Measurements from ENCODE around the gene STAC3.

Gene STAC3

DNA sequence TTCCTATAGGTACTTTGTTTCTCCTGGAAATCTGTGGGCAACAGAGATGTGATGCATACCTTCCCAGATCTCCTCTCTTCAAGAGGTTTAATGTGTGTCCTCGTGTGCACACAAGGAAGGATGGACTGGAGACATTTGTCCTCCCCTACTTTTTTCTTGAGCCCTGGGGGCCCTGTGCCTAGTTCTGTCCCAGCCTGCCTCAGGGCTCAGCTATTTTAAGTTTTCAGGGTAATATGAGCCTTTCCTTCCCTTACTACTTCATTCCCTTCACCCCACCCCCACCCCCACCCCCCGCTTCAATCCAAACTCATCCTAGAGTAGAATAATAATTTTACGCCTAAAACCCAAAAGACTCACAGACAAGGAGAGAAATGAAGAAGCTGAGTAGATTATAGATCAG lies 446 bp downstream of the STAC3 start:
- H3K27me3 ChIP-seq (ENCODE audit: control insufficient read depth, insufficient read depth, low read length), result no peaks in the 10 kb centered on the region
- no peak overlapping the region for H3K4me3 ChIP-seq (ENCODE audit: low read depth, low read length)
- H3K9me3 ChIP-seq (ENCODE audit: control insufficient read depth, insufficient read depth, low read length), result no peaks in the 10 kb centered on the region
- peaks cover 14% of the 10 kb centered on the region for H3K4me1 ChIP-seq (ENCODE audit: control insufficient read depth, insufficient read depth, low read length)
- H3K36me3 ChIP-seq (ENCODE audit: control insufficient read depth, insufficient read depth, low read length), result 0 out of 2 replicates have a peak, but pooled peaks cover 5% of the 10 kb centered on the region
- H3K27ac ChIP-seq (ENCODE audit: low read depth, low read length), result no peak overlapping the region
- H3K9ac ChIP-seq (ENCODE audit: low read depth, low read length), result no peak overlapping the region

DNA sequence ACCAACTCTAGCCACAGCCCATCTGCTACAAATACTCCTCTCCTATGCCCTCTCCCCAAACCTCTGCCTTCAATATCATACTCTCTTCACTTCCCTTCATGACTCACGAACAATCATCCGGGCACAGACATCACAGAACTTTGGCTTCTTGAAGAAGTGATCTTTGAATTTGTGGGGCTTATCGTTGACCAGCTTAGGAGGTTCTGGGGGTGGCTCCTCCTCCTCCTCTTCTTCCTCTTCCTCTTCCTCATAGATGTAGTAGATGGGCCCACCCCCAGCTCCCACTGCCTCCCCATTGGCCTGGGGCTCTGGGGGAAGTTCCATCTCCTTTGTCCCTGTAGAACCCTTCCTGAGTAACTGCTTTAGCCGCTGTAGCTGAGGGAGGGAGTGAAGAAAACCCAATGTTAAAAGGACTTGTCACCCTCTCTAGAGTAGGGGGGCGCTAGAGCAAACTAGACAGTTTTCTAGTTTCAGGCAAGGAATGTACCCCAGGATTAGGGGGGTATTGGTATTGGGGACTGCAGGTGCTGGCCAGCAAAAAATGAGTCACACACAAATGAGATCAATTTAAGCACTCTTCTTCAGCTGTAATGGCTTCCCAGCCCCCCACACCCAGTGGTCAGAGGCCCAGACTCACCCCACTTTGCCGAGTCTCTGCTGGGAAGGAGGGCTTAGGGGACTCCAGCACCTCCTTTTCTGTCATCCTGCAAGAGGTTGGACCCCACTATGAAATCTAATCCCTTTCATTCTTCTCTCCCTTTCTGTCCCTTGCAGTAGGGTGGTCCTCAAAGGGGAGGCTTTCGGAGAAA lies 1.8 kb downstream of the STAC3 start:
- Histone ChIP-seq H3K27me3 (ENCODE audit: control insufficient read depth, insufficient read depth, low read length) (peaks cover 6% of the 10 kb centered on the region), H3K4me3 (ENCODE audit: low read depth, low read length) (no peak overlapping the region), H3K27ac (ENCODE audit: low read depth, low read length) (no peak overlapping the region), H3K9ac (ENCODE audit: low read depth, low read length) (no peak overlapping the region), H3K4me1 (ENCODE audit: control insufficient read depth, insufficient read depth, low read length) (peaks cover 14% of the 10 kb centered on the region), H3K9me3 (ENCODE audit: control insufficient read depth, insufficient read depth, low read length) (no peaks in the 10 kb centered on the region), H3K36me3 (ENCODE audit: control insufficient read depth, insufficient read depth, low read length) (no peaks in the 10 kb centered on the region)

DNA sequence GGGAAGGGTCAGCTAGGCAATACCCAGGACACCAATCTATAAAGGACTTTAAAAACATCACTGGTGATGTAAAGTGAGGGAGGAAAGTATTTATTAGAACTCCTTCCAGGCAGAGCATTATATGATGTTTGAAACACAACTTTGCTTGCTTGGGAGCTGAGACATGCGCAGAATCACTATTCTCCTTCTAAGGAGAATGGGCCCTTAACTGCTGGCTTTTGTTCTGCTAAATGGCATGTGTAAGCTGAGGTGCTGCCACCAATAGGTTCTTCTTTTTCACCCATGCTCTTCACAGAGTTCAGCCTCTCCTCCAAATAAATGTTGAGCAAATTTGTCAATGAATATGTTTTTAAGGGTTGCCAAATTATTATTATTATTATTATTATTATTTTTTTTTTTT lies 3.9 kb downstream of the STAC3 start:
- no peak overlapping the region for H3K9ac ChIP-seq (ENCODE audit: low read depth, low read length)
- H3K27ac ChIP-seq (ENCODE audit: low read depth, low read length), result no peak overlapping the region
- H3K4me1 ChIP-seq (ENCODE audit: control insufficient read depth, insufficient read depth, low read length), result peaks cover 22% of the 10 kb centered on the region
- no peak overlapping the region for H3K4me3 ChIP-seq (ENCODE audit: low read depth, low read length)
- H3K9me3 ChIP-seq (ENCODE audit: control insufficient read depth, insufficient read depth, low read length), result no peaks in the 10 kb centered on the region
- H3K27me3 ChIP-seq (ENCODE audit: control insufficient read depth, insufficient read depth, low read length), result peaks cover 18% of the 10 kb centered on the region
- no peaks in the 10 kb centered on the region for H3K36me3 ChIP-seq (ENCODE audit: control insufficient read depth, insufficient read depth, low read length)

- Histone ChIP-seq H3K9ac (ENCODE audit: low read depth, low read length) (no peak overlapping the region), H3K27me3 (ENCODE audit: control insufficient read depth, insufficient read depth, low read length) (peaks cover 45% of the 10 kb centered on the region), H3K4me3 (ENCODE audit: low read depth, low read length) (no peak overlapping the region)
Observed at GRCh38 chr12:57244312-57244696, 6.7 kb downstream of the STAC3 start.

GRCh38 chr12:57243521-57244311 lies 7.3 kb downstream of the STAC3 start:
- H3K27me3 ChIP-seq (ENCODE audit: control insufficient read depth, insufficient read depth, low read length), result peaks cover 51% of the 10 kb centered on the region
- H3K9ac ChIP-seq (ENCODE audit: low read depth, low read length), result no peak overlapping the region
- H3K9me3 ChIP-seq (ENCODE audit: control insufficient read depth, insufficient read depth, low read length), result no peaks in the 10 kb centered on the region
- H3K4me1 ChIP-seq (ENCODE audit: control insufficient read depth, insufficient read depth, low read length), result peaks cover 34% of the 10 kb centered on the region
- H3K36me3 ChIP-seq (ENCODE audit: control insufficient read depth, insufficient read depth, low read length), result no peaks in the 10 kb centered on the region
- H3K27ac ChIP-seq (ENCODE audit: low read depth, low read length), result peak overlapping the region; percentile 60
- peak overlapping the region; percentile 64 for H3K4me3 ChIP-seq (ENCODE audit: low read depth, low read length)

More at GRCh38 chr12:57244312-57244696, 6.7 kb downstream of the STAC3 start:
- H3K36me3 ChIP-seq (ENCODE audit: control insufficient read depth, insufficient read depth, low read length), result no peaks in the 10 kb centered on the region
- H3K4me1 ChIP-seq (ENCODE audit: control insufficient read depth, insufficient read depth, low read length), result peaks cover 34% of the 10 kb centered on the region
- H3K27ac ChIP-seq (ENCODE audit: low read depth, low read length), result no peak overlapping the region
- no peaks in the 10 kb centered on the region for H3K9me3 ChIP-seq (ENCODE audit: control insufficient read depth, insufficient read depth, low read length)

GRCh38 chr12:57242691-57243454 lies 8.1 kb downstream of the STAC3 start:
- no peaks in the 10 kb centered on the region for H3K9me3 ChIP-seq (ENCODE audit: control insufficient read depth, insufficient read depth, low read length)
- H3K36me3 ChIP-seq (ENCODE audit: control insufficient read depth, insufficient read depth, low read length), result no peaks in the 10 kb centered on the region
- H3K4me3 ChIP-seq (ENCODE audit: low read depth, low read length), result peak overlapping the region; percentile 64
- peaks cover 36% of the 10 kb centered on the region for H3K4me1 ChIP-seq (ENCODE audit: control insufficient read depth, insufficient read depth, low read length)
- H3K27me3 ChIP-seq (ENCODE audit: control insufficient read depth, insufficient read depth, low read length), result peaks cover 60% of the 10 kb centered on the region
- no peak overlapping the region for H3K9ac ChIP-seq (ENCODE audit: low read depth, low read length)
- peak overlapping the region; percentile 60 for H3K27ac ChIP-seq (ENCODE audit: low read depth, low read length)

DNA sequence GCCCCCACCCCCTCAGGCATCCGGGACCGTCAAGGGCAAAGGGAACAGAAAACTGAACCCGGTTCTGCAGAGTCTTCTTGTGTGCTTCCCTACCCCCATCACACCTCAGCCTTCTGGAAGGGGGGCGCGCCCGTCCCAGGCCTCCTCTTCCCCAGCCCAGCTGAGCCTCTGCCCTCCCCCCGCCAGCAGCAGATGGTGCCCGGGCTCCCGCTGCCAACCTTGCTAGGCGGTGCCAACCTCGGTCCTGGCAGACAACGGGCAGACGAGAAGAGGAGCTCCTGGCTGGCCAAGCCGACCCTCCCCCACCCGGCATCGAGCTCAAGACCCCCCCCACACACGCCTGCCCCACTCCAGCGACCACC lies 8.7 kb downstream of the STAC3 start:
- Histone ChIP-seq H3K9me3 (ENCODE audit: control insufficient read depth, insufficient read depth, low read length) (no peaks in the 10 kb centered on the region), H3K27me3 (ENCODE audit: control insufficient read depth, insufficient read depth, low read length) (peaks cover 65% of the 10 kb centered on the region), H3K4me3 (ENCODE audit: low read depth, low read length) (peak overlapping the region; percentile 64; the same call in 1 of the 2 replicates), H3K4me1 (ENCODE audit: control insufficient read depth, insufficient read depth, low read length) (peaks cover 33% of the 10 kb centered on the region), H3K36me3 (ENCODE audit: control insufficient read depth, insufficient read depth, low read length) (no peaks in the 10 kb centered on the region), H3K9ac (ENCODE audit: low read depth, low read length) (no peak overlapping the region), H3K27ac (ENCODE audit: low read depth, low read length) (no peak overlapping the region)

- peaks cover 72% of the 10 kb centered on the region for H3K27me3 ChIP-seq (ENCODE audit: control insufficient read depth, insufficient read depth, low read length)
- peak overlapping the region; percentile 7; the same call in 1 of the 2 replicates for H3K4me3 ChIP-seq (ENCODE audit: low read depth, low read length)
- no peak overlapping the region for H3K9ac ChIP-seq (ENCODE audit: low read depth, low read length)
- H3K4me1 ChIP-seq (ENCODE audit: control insufficient read depth, insufficient read depth, low read length), result peaks cover 28% of the 10 kb centered on the region
- H3K36me3 ChIP-seq (ENCODE audit: control insufficient read depth, insufficient read depth, low read length), result no peaks in the 10 kb centered on the region
- no peaks in the 10 kb centered on the region for H3K9me3 ChIP-seq (ENCODE audit: control insufficient read depth, insufficient read depth, low read length)
- no peak overlapping the region for H3K27ac ChIP-seq (ENCODE audit: low read depth, low read length)
Observed at GRCh38 chr12:57241402-57242310, 9.3 kb downstream of the STAC3 start.

DNA sequence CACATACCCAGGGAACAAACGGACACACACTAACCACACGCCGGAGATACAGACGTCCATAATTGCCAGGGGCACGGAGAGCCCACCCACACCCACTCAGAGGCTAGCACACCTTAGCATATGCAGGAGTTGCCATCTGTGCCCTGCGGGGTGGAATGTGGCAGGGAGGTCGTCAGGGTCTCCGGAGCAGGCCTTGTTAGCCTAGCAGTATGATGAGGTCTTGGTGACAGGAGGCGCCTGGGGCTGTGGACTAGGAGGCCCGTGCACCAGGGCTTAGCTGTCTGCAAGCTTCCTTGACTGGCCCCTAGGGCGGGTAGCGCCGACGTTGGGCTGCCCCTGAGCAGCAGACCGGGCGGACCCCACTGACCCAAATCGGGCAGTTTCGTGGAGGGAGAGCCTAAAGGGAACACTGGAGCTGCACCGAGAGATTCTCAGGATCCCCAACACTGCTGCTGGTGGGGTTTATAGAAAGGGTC lies 10.0 kb downstream of the STAC3 start:
- H3K9me3 ChIP-seq (ENCODE audit: control insufficient read depth, insufficient read depth, low read length), result no peaks in the 10 kb centered on the region
- peaks cover 27% of the 10 kb centered on the region for H3K4me1 ChIP-seq (ENCODE audit: control insufficient read depth, insufficient read depth, low read length)
- no peak overlapping the region for H3K9ac ChIP-seq (ENCODE audit: low read depth, low read length)
- no peaks in the 10 kb centered on the region for H3K36me3 ChIP-seq (ENCODE audit: control insufficient read depth, insufficient read depth, low read length)
- no peak overlapping the region for H3K27ac ChIP-seq (ENCODE audit: low read depth, low read length)
- H3K27me3 ChIP-seq (ENCODE audit: control insufficient read depth, insufficient read depth, low read length), result peaks cover 79% of the 10 kb centered on the region
- peak overlapping the region; percentile 71; the same call in 1 of the 2 replicates for H3K4me3 ChIP-seq (ENCODE audit: low read depth, low read length)
